K562 (cell line): Measurements from ENCODE around the gene EFR3B. TPM values are rescaled to one million over a fixed set of nuclear protein-coding genes. Genes with fewer than 3 reads are reported as not detected.

Source experiments
- BACH1 ChIP-seq: fragments of 200-800 bp; sonication (Bioruptor generic); IDR thresholded peaks from 2 replicates; pipeline ENCODE4 v1.6.1; 2016; ENCODE audit warnings: missing genetic modification characterization, missing compliant biosample characterization
- DACH1 ChIP-seq: fragments of 450-650 bp; IDR thresholded peaks from 2 replicates; pipeline ENCODE4 v1.6.1; 2018; ENCODE audit not compliant: partially characterized antibody
- ELF2 ChIP-seq: fragments of 250-450 bp; sonication (Bioruptor Pico); IDR thresholded peaks from 2 replicates; pipeline ENCODE4 v1.5.0; 2021; ENCODE audit warnings: mild to moderate bottlenecking
- NR3C1 ChIP-seq: sonication (generic); formaldehyde crosslinking; IDR thresholded peaks from 2 replicates; pipeline ENCODE4 v1.8.1; 2022; ENCODE audit warnings: missing genetic modification reagents
- RFX1 ChIP-seq: fragments of 450-650 bp; IDR thresholded peaks from 2 replicates; pipeline ENCODE4 v1.6.1; 2016; ENCODE audit warnings: mild to moderate bottlenecking, moderate library complexity
- SMAD4 ChIP-seq: fragments of 250-450 bp; sonication (Bioruptor Pico); conservative IDR thresholded peaks from 2 replicates; pipeline ENCODE4 v1.8.0; 2021; ENCODE audit warnings: inconsistent platforms, mild to moderate bottlenecking, moderate library complexity
- THAP12 ChIP-seq: fragments of 250-450 bp; sonication (Bioruptor Pico); IDR thresholded peaks from 2 replicates; pipeline ENCODE4 v1.9.0; 2021; ENCODE audit warnings: mild to moderate bottlenecking, inconsistent platforms
- UBTF ChIP-seq, 2 experiments: IDR thresholded peaks; 2 replicates each; pipeline ENCODE4 v1.6.1; 2012; ENCODE audit warnings: improper control_type of control experiment in 2 of 2, low read depth in 2 of 2, low read length in 2 of 2, borderline replicate concordance in 1 of 2
- YY1 ChIP-seq, 3 experiments: IDR thresholded peaks; 2 replicates each; pipeline ENCODE4 v1.6.1; 2011; ENCODE audit warnings: low read length in 2 of 3, mild to moderate bottlenecking in 2 of 3, moderate library complexity in 2 of 3, borderline replicate concordance in 1 of 3, control low read depth in 1 of 3, low read depth in 1 of 3; ENCODE audit not compliant: insufficient read depth in 3 of 3, insufficient replicate concordance in 2 of 3, control insufficient read depth in 1 of 3, insufficient read length in 1 of 3; ENCODE audit errors: extremely low read depth in 1 of 3
- ZBTB1 ChIP-seq: sonication (generic); formaldehyde crosslinking; IDR thresholded peaks from 2 replicates; pipeline ENCODE4 v1.8.1; 2023; ENCODE audit warnings: missing genetic modification reagents, low read depth, mild to moderate bottlenecking, borderline replicate concordance
- ZNF347 ChIP-seq: fragments of 450-650 bp; formaldehyde crosslinking; IDR thresholded peaks from 2 replicates; pipeline ENCODE4 v1.4.0; 2020; ENCODE audit warnings: low read depth, mild to moderate bottlenecking, moderate library complexity
- polyA plus RNA-seq, 8 experiments: library from polyadenylated mRNA; depleted of rRNA in 4 of 8; stranded (reverse) in 5 of 8; unstranded in 3 of 8; fragments of >200 nt; fragmentation: Nextera tagmentation in 2 of 8; fragmentation: Illumina TruSeq in 1 of 8; extraction: Ambion mirVana in 2 of 8; extraction: Trizol in 1 of 8; gene quantifications; 2 replicates each; pipeline versions ENCODE4 v1.2.1 to v1.2.3, GENCODE V29; 2011 to 2014; ENCODE audit warnings: inconsistent platforms in 1 of 8, missing spikeins in 1 of 8
- total RNA-seq, 7 experiments: library from RNA; depleted of rRNA in 6 of 7; stranded (reverse); fragments of >200 nt in 6 of 7; fragmentation: Illumina TruSeq in 2 of 7; extraction: Trizol in 2 of 7; gene quantifications; 2 replicates each; pipeline versions ENCODE4 v1.2.1 to v1.2.3, GENCODE V29; 2011 to 2021; ENCODE audit warnings: low replicate concordance in 1 of 7
- TF ChIP-seq, protein P1 (sequence below): fragments of 200-800 bp; sonication (Bioruptor generic); IDR thresholded peaks from 2 replicates; pipeline ENCODE4 v1.6.1; 2017; ENCODE audit warnings: missing genetic modification characterization, missing compliant biosample characterization

EFR3B gene
- total and polyA plus RNA-seq, 9 of the 15 experiments (the other 6 are each of a cell fraction or from before 2014, with no cell fraction given): not detected

GRCh38 chr2:25041928-25042320, at the start of gene EFR3B (continued):
- TF ChIP-seq THAP12: no peak
- TF ChIP-seq ELF2 (CRISPR knock-in tag): no peak
- no peak for TF ChIP-seq BACH1 (tag)
- TF ChIP-seq SMAD4 (CRISPR knock-in tag): peak; percentile 65
- TF ChIP-seq UBTF (IDR thresholded peaks at IDR 0.05; ENCODE audit: borderline replicate concordance in 1 of 2, low read depth in 2 of 2, low read length in 2 of 2): 0 out of 4 replicates have a peak, but pooled peaks of 1 of the 2 experiments have one; percentile 60
- TF ChIP-seq RFX1: no peak
- no peak for TF ChIP-seq ZNF347 (CRISPR knock-in tag)
- TF ChIP-seq DACH1: no peak
- TF ChIP-seq YY1 (IDR thresholded peaks at IDR 0.05; ENCODE audit: borderline replicate concordance in 1 of 3, control insufficient read depth in 1 of 3, extremely low read depth in 1 of 3, insufficient read depth in 3 of 3, insufficient read length in 1 of 3, insufficient replicate concordance in 2 of 3, low read depth in 1 of 3, low read length in 2 of 3): no peak
- TF ChIP-seq ZBTB1 (CRISPR knock-in tag): no peak
- TF ChIP-seq NR3C1 (CRISPR knock-in tag): no peak
- TF ChIP-seq, protein P1, sequence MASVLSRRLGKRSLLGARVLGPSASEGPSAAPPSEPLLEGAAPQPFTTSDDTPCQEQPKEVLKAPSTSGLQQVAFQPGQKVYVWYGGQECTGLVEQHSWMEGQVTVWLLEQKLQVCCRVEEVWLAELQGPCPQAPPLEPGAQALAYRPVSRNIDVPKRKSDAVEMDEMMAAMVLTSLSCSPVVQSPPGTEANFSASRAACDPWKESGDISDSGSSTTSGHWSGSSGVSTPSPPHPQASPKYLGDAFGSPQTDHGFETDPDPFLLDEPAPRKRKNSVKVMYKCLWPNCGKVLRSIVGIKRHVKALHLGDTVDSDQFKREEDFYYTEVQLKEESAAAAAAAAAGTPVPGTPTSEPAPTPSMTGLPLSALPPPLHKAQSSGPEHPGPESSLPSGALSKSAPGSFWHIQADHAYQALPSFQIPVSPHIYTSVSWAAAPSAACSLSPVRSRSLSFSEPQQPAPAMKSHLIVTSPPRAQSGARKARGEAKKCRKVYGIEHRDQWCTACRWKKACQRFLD (CRISPR knock-in tag): no peak
